C4-2B (cell line): ENCODE measurements around the gene SNED1.

Experiments
- H3K27ac ChIP-seq: fragments of 450-650 bp; 2 replicates; pipeline ENCODE4 v1.5.1; 2017
- ZFX ChIP-seq: fragments of 450-650 bp; IDR thresholded peaks from 2 replicates; pipeline ENCODE4 v1.6.1; 2017
- TF ChIP-seq, protein P1 (sequence below): fragments of 450-650 bp; conservative IDR thresholded peaks from 2 replicates; pipeline ENCODE4 v1.5.1; 2017; ENCODE audit warnings: mild to moderate bottlenecking

Gene SNED1

DNA sequence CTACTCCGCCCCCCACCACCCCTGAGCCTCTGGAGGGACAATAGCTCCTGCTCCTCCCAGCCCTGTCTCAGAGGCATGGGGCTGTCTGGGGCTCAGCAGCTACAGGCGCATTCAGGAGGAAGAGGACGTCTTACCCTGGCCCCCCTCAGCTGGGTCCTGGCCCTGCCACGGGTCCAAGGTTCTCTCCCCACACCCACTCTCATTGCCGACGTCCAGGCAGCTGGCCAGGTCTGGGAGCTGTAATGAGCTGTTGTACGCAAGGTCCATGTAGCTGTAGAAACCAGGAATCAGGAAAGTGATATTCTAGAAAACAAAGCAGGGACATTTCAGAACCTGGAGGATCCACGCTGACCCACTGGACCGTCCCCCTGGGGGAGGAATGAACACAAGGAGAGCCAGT, 137.3 kb downstream of the SNED1 start:
- TF ChIP-seq ZFX: no peak
- TF ChIP-seq, protein P1, sequence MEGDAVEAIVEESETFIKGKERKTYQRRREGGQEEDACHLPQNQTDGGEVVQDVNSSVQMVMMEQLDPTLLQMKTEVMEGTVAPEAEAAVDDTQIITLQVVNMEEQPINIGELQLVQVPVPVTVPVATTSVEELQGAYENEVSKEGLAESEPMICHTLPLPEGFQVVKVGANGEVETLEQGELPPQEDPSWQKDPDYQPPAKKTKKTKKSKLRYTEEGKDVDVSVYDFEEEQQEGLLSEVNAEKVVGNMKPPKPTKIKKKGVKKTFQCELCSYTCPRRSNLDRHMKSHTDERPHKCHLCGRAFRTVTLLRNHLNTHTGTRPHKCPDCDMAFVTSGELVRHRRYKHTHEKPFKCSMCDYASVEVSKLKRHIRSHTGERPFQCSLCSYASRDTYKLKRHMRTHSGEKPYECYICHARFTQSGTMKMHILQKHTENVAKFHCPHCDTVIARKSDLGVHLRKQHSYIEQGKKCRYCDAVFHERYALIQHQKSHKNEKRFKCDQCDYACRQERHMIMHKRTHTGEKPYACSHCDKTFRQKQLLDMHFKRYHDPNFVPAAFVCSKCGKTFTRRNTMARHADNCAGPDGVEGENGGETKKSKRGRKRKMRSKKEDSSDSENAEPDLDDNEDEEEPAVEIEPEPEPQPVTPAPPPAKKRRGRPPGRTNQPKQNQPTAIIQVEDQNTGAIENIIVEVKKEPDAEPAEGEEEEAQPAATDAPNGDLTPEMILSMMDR: no peak
- no peak overlapping the region for H3K27ac ChIP-seq

GRCh38 chr2:241136191-241136590, 137.8 kb downstream of the SNED1 start:
- H3K27ac ChIP-seq: no peak overlapping the region
- TF ChIP-seq ZFX: no peak
- TF ChIP-seq, protein P1: no peak

GRCh38 chr2:241136661-241137260, 138.3 kb downstream of the SNED1 start:
- H3K27ac ChIP-seq: no peak overlapping the region
- TF ChIP-seq, protein P1: no peak
- no peak for TF ChIP-seq ZFX

- TF ChIP-seq ZFX: no peak
- TF ChIP-seq, protein P1: no peak
- no peak overlapping the region for H3K27ac ChIP-seq
Measured at GRCh38 chr2:241137276-241138190, 139.1 kb downstream of the SNED1 start.

DNA sequence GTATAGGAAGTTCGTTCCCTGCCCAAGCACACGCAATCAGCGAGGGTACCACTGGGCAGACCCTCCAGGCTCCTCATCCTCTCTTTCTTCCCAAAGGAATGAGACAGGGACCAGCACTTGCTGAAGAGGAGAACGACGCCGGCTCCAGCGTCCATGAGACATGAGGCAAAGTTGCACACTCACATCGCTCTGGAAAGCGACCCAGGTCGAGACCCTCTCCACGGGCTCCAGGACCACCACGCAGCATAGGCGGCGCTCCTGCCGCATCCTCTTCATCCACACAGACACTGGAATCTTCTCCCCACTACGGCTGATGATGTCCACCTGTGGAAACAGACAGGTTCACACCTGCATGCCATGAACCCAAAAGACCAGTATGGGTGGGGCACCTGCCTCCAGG, 140.1 kb downstream of the SNED1 start:
- TF ChIP-seq, protein P1: no peak
- TF ChIP-seq ZFX: no peak
- H3K27ac ChIP-seq: no peak overlapping the region

- H3K27ac ChIP-seq: no peak overlapping the region
- no peak for TF ChIP-seq ZFX
- TF ChIP-seq, protein P1: no peak
Measured at GRCh38 chr2:241139531-241140444, 141.4 kb downstream of the SNED1 start.
